HG02642 (cell line): ENCODE results near the gene COMMD4.
A peak's percentile ranks its signal among the peaks of the same experiment; 100 is the strongest.
"Not testable (repeated sequence)": the region's sequence is repeated elsewhere in the genome, so short reads cannot be mapped to it uniquely, and the experiment has no call there.

Experiments used
- ATAC-seq: cut with Tn5 transposase; IDR thresholded peaks from one replicate; pipeline ENCODE4 v1.9.1; 2021; ENCODE audit warnings: mild to moderate bottlenecking; ENCODE audit not compliant: unreplicated experiment, poor library complexity

COMMD4 gene

GRCh38 chr15:75335705-75336355, at the start of gene COMMD4:
TSS of gene COMMD4 (plus strand) at chr15:75336063. CDS start at chr15:75336090, 27 bp downstream.
- peak; percentile 76 for ATAC-seq

- ATAC-seq, result not testable (repeated sequence)
Observed at GRCh38 chr15:75293660-75294059, 42.2 kb upstream of the COMMD4 start.

- peak; percentile 78 for ATAC-seq
Observed at GRCh38 chr15:75298541-75299310, 37.1 kb upstream of the COMMD4 start.

GRCh38 chr15:75299311-75299688, 36.6 kb upstream of the COMMD4 start:
- ATAC-seq, result peak; percentile 72

GRCh38 chr15:75300026-75300425, 35.8 kb upstream of the COMMD4 start:
- not testable (repeated sequence) for ATAC-seq

- no peak for ATAC-seq
Observed at GRCh38 chr15:75302318-75302717, 33.5 kb upstream of the COMMD4 start.

GRCh38 chr15:75302753-75303152, 33.1 kb upstream of the COMMD4 start:
- not testable (repeated sequence) for ATAC-seq

- ATAC-seq, result no peak
Observed at GRCh38 chr15:75306188-75306587, 29.7 kb upstream of the COMMD4 start.

- ATAC-seq, result no peak
Observed at GRCh38 chr15:75307778-75308390, 28.0 kb upstream of the COMMD4 start.

GRCh38 chr15:75309711-75310110, 26.2 kb upstream of the COMMD4 start:
- ATAC-seq, result no peak

GRCh38 chr15:75312548-75312947, 23.3 kb upstream of the COMMD4 start:
- not testable (repeated sequence) for ATAC-seq

GRCh38 chr15:75313116-75313845, 22.6 kb upstream of the COMMD4 start:
- ATAC-seq, result no peak

- ATAC-seq, result no peak
Observed at GRCh38 chr15:75314552-75315290, 21.1 kb upstream of the COMMD4 start.

GRCh38 chr15:75319231-75319897, 16.5 kb upstream of the COMMD4 start:
- ATAC-seq, result not testable (repeated sequence)

GRCh38 chr15:75321711-75322110, 14.2 kb upstream of the COMMD4 start:
- no peak for ATAC-seq

GRCh38 chr15:75325922-75326321, 9.9 kb upstream of the COMMD4 start:
- ATAC-seq, result no peak

GRCh38 chr15:75327005-75327404, 8.9 kb upstream of the COMMD4 start:
- ATAC-seq, result no peak

- ATAC-seq, result no peak
Observed at GRCh38 chr15:75327491-75327890, 8.4 kb upstream of the COMMD4 start.

GRCh38 chr15:75328493-75329314, 7.2 kb upstream of the COMMD4 start:
- no peak for ATAC-seq
